Keratinocyte (primary cell): ENCODE data around the gene KLK6. TPM values are rescaled to one million over a fixed set of nuclear protein-coding genes. Genes with fewer than 3 reads are reported as not detected.

Experiments used
- DNase-seq: peaks from one replicate; pipeline ENCODE4 v3.0.0-alpha.2; 2011; ENCODE audit warnings: low read depth, missing footprints, low spot score
- FAIRE-seq: peaks from 2 replicates; lab custom pipeline; 2011; peaks lifted over from hg19 to GRCh38; lab: Jason Lieb, UNC
- H2AFZ ChIP-seq: 2 replicates; pipeline ENCODE4 v1.6.0; 2012; ENCODE audit warnings: low read length, control low read depth, inconsistent platforms; ENCODE audit not compliant: control insufficient read depth
- H3K27ac ChIP-seq: 2 replicates; pipeline ENCODE4 v1.5.1; 2011; ENCODE audit warnings: low read length; ENCODE audit not compliant: control insufficient read depth, insufficient read depth
- H3K27me3 ChIP-seq: 3 replicates; pipeline ENCODE4 v1.6.0; 2011; ENCODE audit warnings: low read length; ENCODE audit not compliant: control insufficient read depth, insufficient read depth; ENCODE audit errors: extremely low read depth
- H3K36me3 ChIP-seq, 2 experiments: 2 replicates in 1 of 2; 3 replicates in 1 of 2; pipeline ENCODE4 v1.5.1; 2011; ENCODE audit warnings: low read length in 2 of 2, mild to moderate bottlenecking in 1 of 2; ENCODE audit not compliant: control insufficient read depth in 2 of 2, insufficient read depth in 2 of 2; ENCODE audit errors: extremely low read depth in 1 of 2
- H3K4me1 ChIP-seq: 3 replicates; pipeline ENCODE4 v1.5.1; 2011; ENCODE audit warnings: low read length; ENCODE audit not compliant: control insufficient read depth, insufficient read depth; ENCODE audit errors: extremely low read depth
- H3K4me2 ChIP-seq: 3 replicates; pipeline ENCODE4 v1.6.0; 2011; ENCODE audit warnings: low read depth, low read length; ENCODE audit not compliant: control insufficient read depth, insufficient read depth; ENCODE audit errors: extremely low read depth
- H3K4me3 ChIP-seq, 3 experiments: fragments of 200-600 bp in 1 of 3; sonication (generic) in 1 of 3; 2 replicates in 2 of 3; 3 replicates in 1 of 3; pipeline ENCODE4 v1.5.1; 2011 to 2016; ENCODE audit warnings: low read length in 3 of 3, mild to moderate bottlenecking in 3 of 3, control low read depth in 2 of 3, inconsistent platforms in 1 of 3, low read depth in 1 of 3, mixed read lengths in 1 of 3, mixed run types in 1 of 3, moderate library complexity in 1 of 3; ENCODE audit not compliant: control insufficient read depth in 2 of 3, insufficient read depth in 2 of 3; ENCODE audit errors: extremely low read depth in 1 of 3
- H3K79me2 ChIP-seq: 2 replicates; pipeline ENCODE4 v1.6.0; 2012; ENCODE audit warnings: low read length; ENCODE audit not compliant: control insufficient read depth, insufficient read depth
- H3K9ac ChIP-seq: 3 replicates; pipeline ENCODE4 v1.6.0; 2011; ENCODE audit warnings: low read length; ENCODE audit not compliant: control insufficient read depth, insufficient read depth; ENCODE audit errors: extremely low read depth
- H3K9me1 ChIP-seq: 3 replicates; pipeline ENCODE4 v1.6.0; 2011; ENCODE audit warnings: low read length; ENCODE audit not compliant: control insufficient read depth, insufficient read depth; ENCODE audit errors: extremely low read depth
- H3K9me3 ChIP-seq: 2 replicates; pipeline ENCODE4 v1.5.1; 2012; ENCODE audit warnings: low read depth, low read length; ENCODE audit not compliant: control insufficient read depth
- H4K20me1 ChIP-seq: 3 replicates; pipeline ENCODE4 v1.6.0; 2011; ENCODE audit warnings: low read length; ENCODE audit not compliant: control insufficient read depth, insufficient read depth; ENCODE audit errors: extremely low read depth
- CTCF ChIP-seq, 3 experiments: IDR thresholded peaks in 1 of 3; conservative IDR thresholded peaks in 1 of 3; optimal IDR thresholded peaks in 1 of 3; 2 replicates in 2 of 3; 3 replicates in 1 of 3; pipeline versions ENCODE3 to v1.5.1; 2011; ENCODE audit warnings: low read length in 3 of 3, mild to moderate bottlenecking in 3 of 3, moderate library complexity in 2 of 3, control low read depth in 1 of 3, inconsistent platforms in 1 of 3; ENCODE audit not compliant: insufficient read depth in 2 of 3; ENCODE audit errors: extremely low read depth in 1 of 3
- EZH2 ChIP-seq: IDR thresholded peaks from one replicate; pipeline ENCODE4 v1.6.1; 2012; ENCODE audit warnings: inconsistent platforms, mild to moderate bottlenecking, low read length, moderate library complexity
- dilution Hi-C: fragments of 300-500 bp; cut with MboI; formaldehyde crosslinking; loops from one replicate; pipeline ENCODE4 v1.7.0; 2020; ENCODE audit warnings: low sequenced_read_pairs; ENCODE audit not compliant: extremely low pct_ligation_motif_present
- polyA plus RNA-seq, 5 experiments: library from polyadenylated mRNA; depleted of rRNA in 3 of 5; stranded (reverse) in 3 of 5; stranded (forward) in 1 of 5; unstranded in 1 of 5; fragments of >200 nt; gene quantifications; 1 replicate in 1 of 5; 2 replicates in 3 of 5; 3 replicates in 1 of 5; pipeline versions ENCODE4 v1.2.1 to v1.2.3, GENCODE V29; 2011 to 2012; ENCODE audit warnings: missing spikeins in 2 of 5, low read depth in 1 of 5, low replicate concordance in 1 of 5

KLK6 gene
- polyA plus RNA-seq, 1 donor (not counting 4 experiments of a cell fraction or from before 2014, with no cell fraction given) = 1.9 TPM

GRCh38 chr19:50978772-50979390 is 9.5 kb upstream of the KLK6 start:
- no peak overlapping the region for H3K9ac ChIP-seq
- no peak overlapping the region for H3K4me3 ChIP-seq
- no peaks in the 10 kb centered on the region for H3K79me2 ChIP-seq
- TF ChIP-seq CTCF (optimal IDR thresholded peaks at IDR 0.05 in 1 of 3, IDR thresholded peaks at IDR 0.05 in 1 of 3, conservative IDR thresholded peaks at IDR 0.05 in 1 of 3; ENCODE audit: extremely low read depth in 1 of 3, insufficient read depth in 2 of 3, low read length in 3 of 3) = no peak
- TF ChIP-seq EZH2 = no peak
- DNase-seq = no peak
- dilution Hi-C loops = no loop called here
- H2AFZ ChIP-seq = no peak overlapping the region
- H3K27ac ChIP-seq = no peak overlapping the region
- no peaks in the 10 kb centered on the region for H3K36me3 ChIP-seq
- peak overlapping the region; percentile 7 for H3K4me2 ChIP-seq
- H3K9me1 ChIP-seq = no peaks in the 10 kb centered on the region
- H3K4me1 ChIP-seq = peaks cover 15% of the 10 kb centered on the region
- peak; percentile 90 for FAIRE-seq
- no peaks in the 10 kb centered on the region for H3K9me3 ChIP-seq
- H4K20me1 ChIP-seq = no peaks in the 10 kb centered on the region
- peaks cover 12% of the 10 kb centered on the region for H3K27me3 ChIP-seq

GRCh38 chr19:50977626-50978025 is 8.2 kb upstream of the KLK6 start:
- Histone ChIP-seq H3K4me1 (peaks cover 15% of the 10 kb centered on the region), H4K20me1 (no peaks in the 10 kb centered on the region), H3K27ac (no peak overlapping the region), H3K9me1 (no peaks in the 10 kb centered on the region), H3K4me3 (no peak overlapping the region), H3K4me2 (no peak overlapping the region), H3K9me3 (no peaks in the 10 kb centered on the region), H3K36me3 (no peaks in the 10 kb centered on the region), H3K79me2 (no peaks in the 10 kb centered on the region), H2AFZ (no peak overlapping the region), H3K27me3 (peaks cover 12% of the 10 kb centered on the region), H3K9ac (no peak overlapping the region)
- FAIRE-seq = no peak
- no peak for TF ChIP-seq EZH2
- TF ChIP-seq CTCF (optimal IDR thresholded peaks at IDR 0.05 in 1 of 3, IDR thresholded peaks at IDR 0.05 in 1 of 3, conservative IDR thresholded peaks at IDR 0.05 in 1 of 3; ENCODE audit: extremely low read depth in 1 of 3, insufficient read depth in 2 of 3, low read length in 3 of 3) = no peak
- no peak for DNase-seq
- dilution Hi-C loops = no loop called here
